OCI-LY1 (cell line): Measurements from ENCODE around the gene UNC5CL.

Experiments used
- H2AFZ ChIP-seq: fragments of 200-600 bp; sonication (generic), shearing (Covaris generic); 2 replicates; pipeline ENCODE4 v1.6.0; 2014; ENCODE audit warnings: antibody characterized with exemption, mild to moderate bottlenecking, low read length
- H3F3A ChIP-seq: fragments of 200-600 bp; sonication (generic), shearing (Covaris generic); 2 replicates; pipeline ENCODE4 v1.6.0; 2014; ENCODE audit warnings: mild to moderate bottlenecking, antibody characterized with exemption, low read length, moderate library complexity; ENCODE audit not compliant: insufficient read depth
- H3K27ac ChIP-seq: fragments of 200-600 bp; sonication (generic); 2 replicates; pipeline ENCODE4 v1.5.1; 2014; ENCODE audit warnings: low read length, mixed run types, mild to moderate bottlenecking, low read depth; ENCODE audit not compliant: poor library complexity, severe bottlenecking
- H3K27me3 ChIP-seq: fragments of 200-600 bp; sonication (generic); 2 replicates; pipeline ENCODE4 v1.6.0; 2014; ENCODE audit warnings: antibody characterized with exemption, mild to moderate bottlenecking, low read length, moderate library complexity; ENCODE audit not compliant: insufficient read depth
- H3K36me3 ChIP-seq: fragments of 200-600 bp; sonication (generic); 2 replicates; pipeline ENCODE4 v1.6.1; 2014; ENCODE audit warnings: mild to moderate bottlenecking, antibody characterized with exemption, low read length, moderate library complexity, mixed read lengths; ENCODE audit not compliant: insufficient read depth
- H3K4me1 ChIP-seq: fragments of 200-600 bp; sonication (generic); 2 replicates; pipeline ENCODE4 v1.5.1; 2014; ENCODE audit warnings: mild to moderate bottlenecking, low read length, moderate library complexity; ENCODE audit not compliant: insufficient read depth, severe bottlenecking
- H3K4me2 ChIP-seq: fragments of 200-600 bp; sonication (generic), shearing (Covaris generic); 2 replicates; pipeline ENCODE4 v1.6.1; 2014; ENCODE audit warnings: low read length
- H3K4me3 ChIP-seq: fragments of 200-600 bp; sonication (generic); 2 replicates; pipeline ENCODE4 v1.5.1; 2014; ENCODE audit warnings: low read length, low read depth, mild to moderate bottlenecking, mixed read lengths; ENCODE audit not compliant: poor library complexity, severe bottlenecking
- H3K79me2 ChIP-seq: fragments of 200-600 bp; shearing (Covaris generic); 2 replicates; pipeline ENCODE4 v1.6.1; 2016; ENCODE audit warnings: mixed run types, low read length, mixed read lengths; ENCODE audit not compliant: insufficient read depth
- H3K9ac ChIP-seq: fragments of 200-600 bp; sonication (generic), shearing (Covaris generic); 2 replicates; pipeline ENCODE4 v1.6.1; 2014; ENCODE audit warnings: mild to moderate bottlenecking, low read length, mixed read lengths
- H3K9me2 ChIP-seq: fragments of 200-600 bp; sonication (generic), shearing (Covaris generic); 2 replicates; pipeline ENCODE4 v1.6.1; 2014; ENCODE audit warnings: low read depth, mild to moderate bottlenecking, low read length, mixed read lengths
- H3K9me3 ChIP-seq: fragments of 200-600 bp; shearing (Covaris generic); 2 replicates; pipeline ENCODE4 v1.6.1; 2014; ENCODE audit warnings: low read length, mixed read lengths
- H4K20me1 ChIP-seq: fragments of 200-600 bp; sonication (generic), shearing (Covaris generic); 2 replicates; pipeline ENCODE4 v1.6.0; 2016; ENCODE audit warnings: mild to moderate bottlenecking, low read length; ENCODE audit not compliant: insufficient read depth
- EZH2 ChIP-seq: fragments of 200-600 bp; sonication (generic), shearing (Covaris generic); IDR thresholded peaks from 2 replicates; pipeline ENCODE4 v1.8.0; 2017; ENCODE audit warnings: borderline replicate concordance, mixed run types, mild to moderate bottlenecking, antibody characterized with exemption, low read length, moderate library complexity, mixed read lengths
- TF ChIP-seq, protein P1 (sequence below): fragments of 200-600 bp; sonication (generic), shearing (Covaris generic); IDR thresholded peaks from 2 replicates; pipeline ENCODE4 v1.5.1; 2017; ENCODE audit warnings: mild to moderate bottlenecking, antibody characterized with exemption, low read length, moderate library complexity, mixed read lengths

UNC5CL gene

DNA sequence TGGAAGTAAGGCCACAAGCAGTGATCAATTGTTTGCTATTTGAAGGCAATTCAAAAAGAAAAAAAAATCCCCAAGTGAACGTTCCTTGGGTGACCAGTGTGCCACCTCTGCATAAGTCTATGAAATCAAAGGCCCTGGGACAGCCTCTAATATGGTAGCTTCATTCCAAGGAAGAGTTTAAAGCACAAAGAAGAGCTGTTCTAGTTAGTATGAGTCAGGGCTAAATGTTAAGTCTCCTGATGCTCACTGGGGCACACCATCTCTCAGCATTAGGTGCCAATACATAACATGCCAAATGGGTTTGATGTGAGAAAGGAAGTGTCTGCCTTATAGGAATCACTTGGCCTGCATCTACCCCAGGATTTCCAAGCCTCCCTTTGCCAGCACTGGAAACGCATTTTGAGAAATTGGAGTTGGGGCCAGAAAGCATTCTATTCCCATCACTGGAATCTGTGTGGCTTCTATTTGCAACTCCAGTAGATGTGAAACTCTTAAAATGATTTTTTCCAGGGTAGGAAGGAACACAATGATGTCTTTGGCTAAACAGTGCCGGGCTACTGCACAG, 13.0 kb downstream of the UNC5CL start:
- H3K27me3 ChIP-seq: no peaks in the 10 kb centered on the region; the same call in 1 of the 2 replicates
- no peaks in the 10 kb centered on the region for H3K79me2 ChIP-seq
- no peaks in the 10 kb centered on the region for H3K36me3 ChIP-seq
- no peaks in the 10 kb centered on the region for H3K9me3 ChIP-seq
- H4K20me1 ChIP-seq: no peaks in the 10 kb centered on the region
- no peaks in the 10 kb centered on the region for H3F3A ChIP-seq
- H3K27ac ChIP-seq: no peak overlapping the region
- no peak overlapping the region for H3K4me2 ChIP-seq
- TF ChIP-seq, protein P1, sequence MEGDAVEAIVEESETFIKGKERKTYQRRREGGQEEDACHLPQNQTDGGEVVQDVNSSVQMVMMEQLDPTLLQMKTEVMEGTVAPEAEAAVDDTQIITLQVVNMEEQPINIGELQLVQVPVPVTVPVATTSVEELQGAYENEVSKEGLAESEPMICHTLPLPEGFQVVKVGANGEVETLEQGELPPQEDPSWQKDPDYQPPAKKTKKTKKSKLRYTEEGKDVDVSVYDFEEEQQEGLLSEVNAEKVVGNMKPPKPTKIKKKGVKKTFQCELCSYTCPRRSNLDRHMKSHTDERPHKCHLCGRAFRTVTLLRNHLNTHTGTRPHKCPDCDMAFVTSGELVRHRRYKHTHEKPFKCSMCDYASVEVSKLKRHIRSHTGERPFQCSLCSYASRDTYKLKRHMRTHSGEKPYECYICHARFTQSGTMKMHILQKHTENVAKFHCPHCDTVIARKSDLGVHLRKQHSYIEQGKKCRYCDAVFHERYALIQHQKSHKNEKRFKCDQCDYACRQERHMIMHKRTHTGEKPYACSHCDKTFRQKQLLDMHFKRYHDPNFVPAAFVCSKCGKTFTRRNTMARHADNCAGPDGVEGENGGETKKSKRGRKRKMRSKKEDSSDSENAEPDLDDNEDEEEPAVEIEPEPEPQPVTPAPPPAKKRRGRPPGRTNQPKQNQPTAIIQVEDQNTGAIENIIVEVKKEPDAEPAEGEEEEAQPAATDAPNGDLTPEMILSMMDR: no peak
- TF ChIP-seq EZH2: no peak
- H3K9me2 ChIP-seq: no peaks in the 10 kb centered on the region
- H2AFZ ChIP-seq: no peak overlapping the region
- peaks cover 15% of the 10 kb centered on the region for H3K4me1 ChIP-seq
- no peak overlapping the region for H3K9ac ChIP-seq
- H3K4me3 ChIP-seq: no peak overlapping the region

DNA sequence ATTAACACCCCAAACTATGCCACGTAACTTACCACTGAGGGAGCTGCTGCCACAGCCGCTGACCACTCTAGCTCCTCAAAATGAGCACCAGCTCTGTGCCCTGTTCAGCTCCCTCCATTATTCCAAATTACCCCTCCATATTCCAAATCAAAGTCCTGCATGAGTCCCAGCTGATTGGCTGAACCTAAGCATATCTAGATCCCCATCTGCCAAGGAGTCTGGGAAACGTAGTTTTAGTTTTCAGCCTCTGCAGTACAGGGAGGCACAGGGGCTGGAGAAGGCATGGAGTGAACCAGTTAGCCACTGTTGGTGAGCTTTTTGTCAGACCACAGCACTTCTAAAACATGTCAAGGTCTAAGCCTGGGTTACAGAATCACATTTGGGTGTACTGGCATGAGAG, 15.9 kb downstream of the UNC5CL start:
- Histone ChIP-seq H3K4me1 (peaks cover 6% of the 10 kb centered on the region), H3F3A (no peaks in the 10 kb centered on the region), H3K9me3 (no peaks in the 10 kb centered on the region), H3K27me3 (no peaks in the 10 kb centered on the region), H2AFZ (no peak overlapping the region), H3K36me3 (no peaks in the 10 kb centered on the region), H3K4me2 (no peak overlapping the region), H3K27ac (no peak overlapping the region), H3K79me2 (no peaks in the 10 kb centered on the region), H4K20me1 (no peaks in the 10 kb centered on the region), H3K9ac (no peak overlapping the region), H3K9me2 (no peaks in the 10 kb centered on the region), H3K4me3 (no peak overlapping the region)
- TF ChIP-seq, protein P1: no peak
- no peak for TF ChIP-seq EZH2

DNA sequence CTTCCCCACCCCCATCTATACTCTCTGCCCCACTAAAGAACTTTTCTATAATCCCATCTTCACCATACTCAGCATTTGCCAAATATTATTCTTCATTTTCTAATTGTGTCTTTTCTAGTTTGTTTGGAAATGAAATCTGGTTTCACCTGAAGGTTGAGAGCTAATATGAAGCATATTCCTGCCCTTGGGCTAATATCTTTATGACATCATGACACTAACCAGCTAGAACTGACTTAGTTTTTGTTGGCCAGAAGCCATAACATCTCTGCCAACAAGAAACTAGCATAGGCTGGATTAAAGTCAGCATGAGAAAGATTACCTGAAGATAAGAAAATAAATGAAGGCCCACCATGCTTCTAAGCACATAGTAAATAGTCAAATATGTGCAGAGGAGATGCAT, 16.7 kb downstream of the UNC5CL start:
- Histone ChIP-seq H3K4me2 (no peak overlapping the region), H3K9me3 (no peaks in the 10 kb centered on the region), H3K27ac (no peak overlapping the region)

More for the DNA sequence above, 16.7 kb downstream of the UNC5CL start:
- Histone ChIP-seq H3K36me3 (no peaks in the 10 kb centered on the region), H4K20me1 (no peaks in the 10 kb centered on the region), H2AFZ (no peak overlapping the region), H3K79me2 (no peaks in the 10 kb centered on the region), H3F3A (no peaks in the 10 kb centered on the region), H3K4me1 (no peaks in the 10 kb centered on the region), H3K4me3 (no peak overlapping the region), H3K27me3 (no peaks in the 10 kb centered on the region), H3K9me2 (no peaks in the 10 kb centered on the region), H3K9ac (no peak overlapping the region)
- TF ChIP-seq, protein P1: no peak
- no peak for TF ChIP-seq EZH2
